ENCODE measurements around the gene SMIM28.
"Not testable (repeated sequence)": the region's sequence is repeated elsewhere in the genome, so short reads cannot be mapped to it uniquely, and the experiment has no call there.

DNA sequence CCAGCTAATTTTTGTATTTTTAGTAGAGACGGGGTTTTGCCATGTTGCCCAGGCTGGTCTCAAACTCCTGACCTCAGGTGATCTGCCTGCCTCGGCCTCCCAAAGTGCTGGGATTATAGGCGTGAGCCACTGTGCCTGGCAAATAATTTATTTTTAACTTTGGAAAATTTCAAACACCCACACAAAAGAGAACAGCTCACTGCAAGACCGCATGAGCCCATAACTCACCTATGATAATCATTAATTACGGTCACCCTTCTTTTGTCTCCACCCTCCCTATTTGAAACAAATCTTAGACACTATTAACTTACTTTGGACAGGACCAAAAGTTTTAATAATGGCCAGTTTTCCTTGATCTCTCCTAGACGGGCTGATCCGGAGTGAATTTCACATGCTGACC, 47.6 kb downstream of the SMIM28 start:
- TF ChIP-seq TARDBP (IDR thresholded peaks at IDR 0.05); LEF1 (IDR thresholded peaks at IDR 0.05; ENCODE audit: borderline replicate concordance); SP1 (IDR thresholded peaks at IDR 0.05); HDGF (IDR thresholded peaks at IDR 0.05; ENCODE audit: borderline replicate concordance); FOXK2 (IDR thresholded peaks at IDR 0.05); BHLHE40 (IDR thresholded peaks at IDR 0.05; ENCODE audit: borderline replicate concordance); L3MBTL2 (conservative IDR thresholded peaks at IDR 0.05); FOXA1 (IDR thresholded peaks at IDR 0.05); NFRKB (IDR thresholded peaks at IDR 0.05): not testable (repeated sequence)

All from HEK293T (cell line).